Measurements from ENCODE around the gene PKIB.

PKIB gene

DNA sequence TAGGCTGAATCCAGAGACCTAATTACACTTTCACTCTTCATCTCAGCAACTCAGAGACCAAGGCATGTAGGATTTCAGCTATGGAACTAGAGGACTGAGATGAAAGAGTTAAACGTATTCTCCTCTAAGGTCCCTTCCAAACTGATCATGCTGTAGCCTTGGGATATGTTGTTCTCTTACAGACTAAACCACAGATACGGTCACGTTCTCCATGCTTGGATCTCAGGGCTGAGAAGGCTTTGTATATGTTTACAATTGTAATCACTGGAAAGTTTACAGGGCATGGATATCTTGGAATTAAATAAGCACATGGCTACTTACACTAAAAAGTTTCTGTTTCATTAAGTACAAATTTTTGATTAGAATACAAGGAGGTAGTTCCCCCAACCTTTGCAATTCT is 50.1 kb downstream of the PKIB start:
- no peaks in the 10 kb centered on the region for H3K79me2 ChIP-seq (ENCODE audit: control insufficient read depth, insufficient read depth, low read length, unreplicated experiment)
- no peak overlapping the region for H2AFZ ChIP-seq (ENCODE audit: low read length, unreplicated experiment)
- no peak overlapping the region for H3K27ac ChIP-seq (ENCODE audit: low read depth, low read length)
- no peaks in the 10 kb centered on the region for H3K27me3 ChIP-seq (ENCODE audit: insufficient read depth, low read length)
- H3K4me3 ChIP-seq (ENCODE audit: low read depth, low read length) = no peak overlapping the region
- no peaks in the 10 kb centered on the region for H3K36me3 ChIP-seq (ENCODE audit: insufficient read depth, low read length)
- peaks cover 7% of the 10 kb centered on the region for H3K4me1 ChIP-seq (ENCODE audit: control insufficient read depth, insufficient read depth, low read length, unreplicated experiment)

DNA sequence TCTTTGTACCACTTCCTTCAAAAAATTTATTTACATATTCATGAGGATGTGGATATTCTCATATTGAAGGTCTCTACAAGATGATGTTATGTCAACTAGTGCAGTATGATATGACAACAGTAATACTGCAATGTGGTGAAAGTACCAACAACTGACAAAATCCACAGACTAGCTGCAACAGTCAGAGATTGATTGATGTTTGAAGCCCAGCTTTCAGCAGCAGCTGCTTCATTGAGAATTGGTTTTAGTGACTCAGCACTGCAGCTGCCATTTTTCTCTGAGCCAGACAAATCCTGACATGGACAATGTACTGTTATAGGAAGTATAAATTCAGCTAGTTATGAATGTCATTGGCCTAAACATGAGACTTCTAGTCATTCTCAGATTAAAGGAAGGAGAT is 53.8 kb downstream of the PKIB start:
- H3K36me3 ChIP-seq (ENCODE audit: insufficient read depth, low read length) = no peaks in the 10 kb centered on the region
- H3K4me1 ChIP-seq (ENCODE audit: control insufficient read depth, insufficient read depth, low read length, unreplicated experiment) = no peaks in the 10 kb centered on the region
- no peak overlapping the region for H3K4me3 ChIP-seq (ENCODE audit: low read depth, low read length)
- H3K79me2 ChIP-seq (ENCODE audit: control insufficient read depth, insufficient read depth, low read length, unreplicated experiment) = no peaks in the 10 kb centered on the region
- H3K27me3 ChIP-seq (ENCODE audit: insufficient read depth, low read length) = no peaks in the 10 kb centered on the region
- H3K27ac ChIP-seq (ENCODE audit: low read depth, low read length) = no peak overlapping the region
- no peak overlapping the region for H2AFZ ChIP-seq (ENCODE audit: low read length, unreplicated experiment)

- H2AFZ ChIP-seq (ENCODE audit: low read length, unreplicated experiment) = no peak overlapping the region
- no peaks in the 10 kb centered on the region for H3K79me2 ChIP-seq (ENCODE audit: control insufficient read depth, insufficient read depth, low read length, unreplicated experiment)
- no peak overlapping the region for H3K4me3 ChIP-seq (ENCODE audit: low read depth, low read length)
- H3K27ac ChIP-seq (ENCODE audit: low read depth, low read length) = no peak overlapping the region
- no peaks in the 10 kb centered on the region for H3K27me3 ChIP-seq (ENCODE audit: insufficient read depth, low read length)
- no peaks in the 10 kb centered on the region for H3K4me1 ChIP-seq (ENCODE audit: control insufficient read depth, insufficient read depth, low read length, unreplicated experiment)
- no peaks in the 10 kb centered on the region for H3K36me3 ChIP-seq (ENCODE audit: insufficient read depth, low read length)
These were observed 55.7 kb downstream of the PKIB start for GRCh38 chr6:122665929-122666328.

GRCh38 chr6:122666418-122666817 is 56.2 kb downstream of the PKIB start:
- no peaks in the 10 kb centered on the region for H3K4me1 ChIP-seq (ENCODE audit: control insufficient read depth, insufficient read depth, low read length, unreplicated experiment)
- H3K79me2 ChIP-seq (ENCODE audit: control insufficient read depth, insufficient read depth, low read length, unreplicated experiment) = no peaks in the 10 kb centered on the region
- H3K27me3 ChIP-seq (ENCODE audit: insufficient read depth, low read length) = no peaks in the 10 kb centered on the region
- H3K36me3 ChIP-seq (ENCODE audit: insufficient read depth, low read length) = no peaks in the 10 kb centered on the region
- no peak overlapping the region for H3K27ac ChIP-seq (ENCODE audit: low read depth, low read length)
- no peak overlapping the region for H2AFZ ChIP-seq (ENCODE audit: low read length, unreplicated experiment)
- H3K4me3 ChIP-seq (ENCODE audit: low read depth, low read length) = no peak overlapping the region

DNA sequence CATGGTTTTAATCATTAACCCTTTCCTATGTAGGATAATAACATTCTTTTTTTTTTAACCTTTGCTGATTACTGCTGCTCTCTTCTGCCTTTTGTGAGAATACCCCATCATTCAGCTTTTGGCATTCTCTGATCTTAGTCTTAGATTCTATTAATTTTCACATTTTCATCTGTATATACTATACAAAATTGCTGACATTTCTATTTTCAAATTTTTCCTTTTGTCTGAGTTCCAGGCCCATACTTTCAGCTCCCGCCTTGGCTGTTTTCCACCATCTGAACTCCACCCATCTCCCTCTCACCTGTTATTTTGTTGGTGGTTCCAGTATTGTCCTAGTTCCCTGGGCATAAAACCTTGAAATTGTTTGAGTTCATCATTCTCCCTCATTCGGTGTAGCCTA is 59.2 kb downstream of the PKIB start:
- no peak overlapping the region for H2AFZ ChIP-seq (ENCODE audit: low read length, unreplicated experiment)
- H3K79me2 ChIP-seq (ENCODE audit: control insufficient read depth, insufficient read depth, low read length, unreplicated experiment) = no peaks in the 10 kb centered on the region
- no peaks in the 10 kb centered on the region for H3K27me3 ChIP-seq (ENCODE audit: insufficient read depth, low read length)
- H3K36me3 ChIP-seq (ENCODE audit: insufficient read depth, low read length) = no peaks in the 10 kb centered on the region
- H3K4me3 ChIP-seq (ENCODE audit: low read depth, low read length) = no peak overlapping the region
- H3K27ac ChIP-seq (ENCODE audit: low read depth, low read length) = no peak overlapping the region
- no peaks in the 10 kb centered on the region for H3K4me1 ChIP-seq (ENCODE audit: control insufficient read depth, insufficient read depth, low read length, unreplicated experiment)

DNA sequence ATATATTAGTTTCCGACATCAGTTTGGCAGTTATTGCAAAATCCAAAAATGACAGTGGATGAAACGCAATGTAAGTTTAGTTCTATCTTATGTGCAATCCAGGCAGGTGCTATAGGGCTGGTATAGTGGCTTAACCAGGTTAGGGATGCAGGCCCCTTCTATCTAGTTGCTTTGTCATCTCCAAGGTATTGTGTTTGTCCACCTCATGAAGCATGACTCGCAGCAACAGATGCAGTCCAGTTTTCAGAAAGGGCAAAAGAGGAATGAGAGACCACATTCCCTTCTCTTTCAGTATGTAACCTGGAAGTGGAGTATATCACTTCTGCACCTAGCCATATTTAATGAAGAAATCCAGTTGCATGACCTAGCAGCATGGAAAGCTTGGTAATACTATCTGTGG is 59.7 kb downstream of the PKIB start:
- no peaks in the 10 kb centered on the region for H3K79me2 ChIP-seq (ENCODE audit: control insufficient read depth, insufficient read depth, low read length, unreplicated experiment)
- no peak overlapping the region for H3K27ac ChIP-seq (ENCODE audit: low read depth, low read length)
- H3K4me1 ChIP-seq (ENCODE audit: control insufficient read depth, insufficient read depth, low read length, unreplicated experiment) = no peaks in the 10 kb centered on the region
- H2AFZ ChIP-seq (ENCODE audit: low read length, unreplicated experiment) = no peak overlapping the region
- H3K27me3 ChIP-seq (ENCODE audit: insufficient read depth, low read length) = no peaks in the 10 kb centered on the region
- no peaks in the 10 kb centered on the region for H3K36me3 ChIP-seq (ENCODE audit: insufficient read depth, low read length)
- H3K4me3 ChIP-seq (ENCODE audit: low read depth, low read length) = no peak overlapping the region

- no peak overlapping the region for H3K4me3 ChIP-seq (ENCODE audit: low read depth, low read length)
- H3K27ac ChIP-seq (ENCODE audit: low read depth, low read length) = no peak overlapping the region
- H3K79me2 ChIP-seq (ENCODE audit: control insufficient read depth, insufficient read depth, low read length, unreplicated experiment) = no peaks in the 10 kb centered on the region
- no peak overlapping the region for H2AFZ ChIP-seq (ENCODE audit: low read length, unreplicated experiment)
- no peaks in the 10 kb centered on the region for H3K4me1 ChIP-seq (ENCODE audit: control insufficient read depth, insufficient read depth, low read length, unreplicated experiment)
- no peaks in the 10 kb centered on the region for H3K27me3 ChIP-seq (ENCODE audit: insufficient read depth, low read length)
- H3K36me3 ChIP-seq (ENCODE audit: insufficient read depth, low read length) = no peaks in the 10 kb centered on the region
These were observed 61.0 kb downstream of the PKIB start for GRCh38 chr6:122671251-122671650.

DNA sequence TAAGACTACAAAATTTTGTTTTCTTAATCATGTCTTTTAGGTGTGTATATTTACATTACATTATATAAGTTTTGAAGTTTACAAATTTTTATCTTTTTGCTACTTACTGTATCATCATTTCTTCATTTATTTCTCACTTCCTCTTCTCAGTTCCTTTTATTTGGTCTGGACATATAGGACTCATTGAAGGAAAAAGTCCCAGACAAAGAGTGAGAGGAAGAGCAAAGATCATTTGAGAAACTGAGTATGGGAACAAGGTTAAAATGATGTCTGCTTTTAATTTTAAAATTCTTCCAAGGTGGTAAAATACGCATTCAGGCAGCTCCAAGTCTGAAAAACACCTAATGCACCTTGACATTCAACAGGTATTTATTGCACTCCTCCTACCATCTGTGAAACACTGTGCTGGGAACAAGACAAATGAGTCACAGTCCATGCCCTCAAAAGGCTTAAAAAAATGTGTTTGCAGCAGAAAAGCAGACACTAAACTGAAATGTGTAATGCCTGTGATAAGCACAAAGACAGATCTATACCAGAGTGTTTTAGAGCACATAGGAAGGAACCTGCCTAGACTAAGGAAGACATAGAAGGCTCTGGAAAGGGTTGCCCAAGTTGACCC is 63.2 kb downstream of the PKIB start:
- Histone ChIP-seq H3K27ac (ENCODE audit: low read depth, low read length) (no peak overlapping the region), H2AFZ (ENCODE audit: low read length, unreplicated experiment) (no peak overlapping the region), H3K36me3 (ENCODE audit: insufficient read depth, low read length) (no peaks in the 10 kb centered on the region), H3K27me3 (ENCODE audit: insufficient read depth, low read length) (no peaks in the 10 kb centered on the region), H3K4me3 (ENCODE audit: low read depth, low read length) (no peak overlapping the region), H3K79me2 (ENCODE audit: control insufficient read depth, insufficient read depth, low read length, unreplicated experiment) (no peaks in the 10 kb centered on the region), H3K4me1 (ENCODE audit: control insufficient read depth, insufficient read depth, low read length, unreplicated experiment) (no peaks in the 10 kb centered on the region)

- no peak overlapping the region for H2AFZ ChIP-seq (ENCODE audit: low read length, unreplicated experiment)
- H3K27me3 ChIP-seq (ENCODE audit: insufficient read depth, low read length) = no peaks in the 10 kb centered on the region
- H3K4me3 ChIP-seq (ENCODE audit: low read depth, low read length) = no peak overlapping the region
- no peaks in the 10 kb centered on the region for H3K79me2 ChIP-seq (ENCODE audit: control insufficient read depth, insufficient read depth, low read length, unreplicated experiment)
- no peaks in the 10 kb centered on the region for H3K36me3 ChIP-seq (ENCODE audit: insufficient read depth, low read length)
- no peak overlapping the region for H3K27ac ChIP-seq (ENCODE audit: low read depth, low read length)
- no peaks in the 10 kb centered on the region for H3K4me1 ChIP-seq (ENCODE audit: control insufficient read depth, insufficient read depth, low read length, unreplicated experiment)
These were observed 65.9 kb downstream of the PKIB start for GRCh38 chr6:122676146-122676545.

DNA sequence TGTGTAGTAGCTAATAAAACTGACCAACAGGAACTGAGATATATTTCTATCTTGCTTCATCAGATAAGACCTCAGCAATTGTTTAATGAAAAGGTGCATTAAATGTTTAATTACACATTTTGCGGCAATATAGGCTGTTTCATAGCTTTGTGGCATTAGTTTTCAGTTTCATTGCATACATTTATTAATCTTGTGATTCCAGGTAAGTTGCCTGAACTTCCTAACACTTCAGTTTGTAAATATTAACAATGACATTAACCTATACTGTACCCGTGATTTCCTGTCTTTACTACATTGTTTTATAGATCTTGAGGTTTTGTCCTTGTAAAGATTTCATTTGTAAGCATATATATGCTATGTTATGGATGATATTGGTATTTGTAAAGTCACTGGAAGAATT is 66.5 kb downstream of the PKIB start:
- no peak overlapping the region for H3K27ac ChIP-seq (ENCODE audit: low read depth, low read length)
- H2AFZ ChIP-seq (ENCODE audit: low read length, unreplicated experiment) = no peak overlapping the region
- no peaks in the 10 kb centered on the region for H3K36me3 ChIP-seq (ENCODE audit: insufficient read depth, low read length)
- no peaks in the 10 kb centered on the region for H3K79me2 ChIP-seq (ENCODE audit: control insufficient read depth, insufficient read depth, low read length, unreplicated experiment)
- H3K4me1 ChIP-seq (ENCODE audit: control insufficient read depth, insufficient read depth, low read length, unreplicated experiment) = no peaks in the 10 kb centered on the region
- H3K4me3 ChIP-seq (ENCODE audit: low read depth, low read length) = no peak overlapping the region
- H3K27me3 ChIP-seq (ENCODE audit: insufficient read depth, low read length) = no peaks in the 10 kb centered on the region

DNA sequence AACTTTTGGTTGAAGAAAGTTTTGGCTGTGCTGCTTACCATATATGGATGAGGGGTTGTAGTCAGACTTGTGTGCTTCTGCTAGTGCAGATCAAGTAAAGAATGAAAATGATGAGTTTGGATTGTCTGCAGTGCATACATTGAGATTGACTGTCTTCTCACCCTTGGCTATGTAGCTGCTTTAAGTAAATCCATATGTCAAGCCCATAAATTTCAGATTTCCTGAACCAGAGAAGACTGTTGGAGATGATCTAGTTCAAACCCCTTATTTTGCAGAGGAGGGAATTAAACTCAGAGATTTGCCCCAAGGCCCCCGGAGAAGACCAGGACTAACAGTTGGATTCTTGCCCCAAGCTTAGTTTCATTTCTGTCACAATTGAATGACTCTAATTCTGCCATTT is 67.2 kb downstream of the PKIB start:
- Histone ChIP-seq H3K36me3 (ENCODE audit: insufficient read depth, low read length) (no peaks in the 10 kb centered on the region), H3K27ac (ENCODE audit: low read depth, low read length) (no peak overlapping the region), H3K79me2 (ENCODE audit: control insufficient read depth, insufficient read depth, low read length, unreplicated experiment) (no peaks in the 10 kb centered on the region), H3K4me3 (ENCODE audit: low read depth, low read length) (no peak overlapping the region), H2AFZ (ENCODE audit: low read length, unreplicated experiment) (no peak overlapping the region), H3K27me3 (ENCODE audit: insufficient read depth, low read length) (no peaks in the 10 kb centered on the region), H3K4me1 (ENCODE audit: control insufficient read depth, insufficient read depth, low read length, unreplicated experiment) (no peaks in the 10 kb centered on the region)
